Measurements from ENCODE around the gene GPD2.

Gene GPD2

DNA sequence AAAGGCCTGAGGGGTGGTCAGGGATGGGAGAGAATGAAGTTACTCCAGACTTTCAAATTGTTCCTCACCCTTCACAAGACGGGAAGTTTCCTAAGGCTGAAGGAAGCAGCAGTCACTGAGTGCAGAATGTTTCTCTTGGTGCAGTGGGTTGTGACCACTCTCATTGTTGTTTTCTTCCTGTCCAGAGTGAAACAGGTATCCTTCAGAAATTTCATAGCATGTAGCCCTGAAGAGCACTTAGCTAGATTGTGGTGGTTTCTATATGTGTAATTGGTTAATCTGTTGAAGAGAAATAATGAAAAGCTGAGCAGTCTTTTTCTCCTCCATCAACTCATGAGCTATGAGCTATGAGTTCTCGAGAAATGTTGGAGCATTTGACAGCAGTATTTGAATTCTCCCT is 96.8 kb downstream of the GPD2 start:
- DNase-seq = no peak

DNA sequence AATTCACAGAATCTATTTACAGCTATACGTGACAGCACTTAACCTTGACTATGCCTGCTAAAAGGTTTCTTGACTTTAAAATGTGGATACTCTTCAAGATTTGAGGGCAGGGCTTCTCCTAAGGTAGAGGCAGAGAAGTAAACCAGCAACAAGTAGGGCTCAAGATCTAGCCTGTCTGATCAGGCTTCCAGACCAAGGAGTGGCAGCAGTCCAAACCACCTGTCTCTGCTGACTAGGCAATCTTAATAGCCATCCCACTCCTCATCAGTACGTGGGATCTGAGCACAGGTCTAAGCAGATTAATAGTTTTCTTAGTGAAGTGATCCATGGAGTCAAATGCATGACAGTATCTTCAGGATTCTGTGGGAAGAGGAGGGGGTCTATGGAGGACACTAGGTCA is 100.4 kb downstream of the GPD2 start:
- no peak for DNase-seq

DNA sequence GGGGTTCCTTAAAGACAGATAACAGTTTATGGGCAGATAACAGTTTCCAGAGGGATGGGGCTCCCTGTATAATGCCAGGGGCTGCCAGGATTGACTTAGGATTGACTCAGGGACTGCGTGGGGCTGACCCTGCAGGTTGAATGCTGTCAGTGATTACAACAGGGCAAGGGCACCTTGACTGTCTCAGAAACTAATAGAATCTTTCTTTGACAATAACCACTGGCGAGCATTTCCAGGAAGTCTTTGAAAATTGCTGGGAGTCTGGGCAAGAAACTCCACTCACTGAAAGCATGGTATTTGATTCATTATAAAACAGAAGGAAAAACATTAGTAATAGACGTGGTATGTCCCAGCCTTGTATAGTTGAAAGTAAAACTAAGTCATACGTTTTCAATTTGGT is 101.0 kb downstream of the GPD2 start:
- DNase-seq = no peak

DNA sequence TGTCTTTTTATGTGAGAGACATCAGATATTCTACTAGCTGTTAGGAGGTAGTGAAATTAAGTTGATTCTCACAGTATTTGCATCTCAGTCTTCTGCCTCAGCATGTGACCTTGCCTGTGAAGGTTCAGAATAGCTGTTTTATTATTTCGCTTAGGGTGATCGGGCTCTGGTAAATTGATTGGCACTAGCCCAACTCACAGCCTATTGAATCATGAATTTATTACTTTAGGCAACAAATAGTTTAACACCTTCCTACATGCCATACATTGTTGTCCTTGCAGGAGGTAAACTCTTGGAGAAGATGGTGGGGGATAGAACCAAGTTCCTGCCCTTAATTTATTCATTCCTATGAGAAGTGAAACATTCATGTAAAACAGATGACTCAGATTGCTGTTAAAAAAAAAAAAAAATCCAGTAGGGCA is 101.9 kb downstream of the GPD2 start:
- DNase-seq = peak in 1 of 2 experiments; percentile 26

DNA sequence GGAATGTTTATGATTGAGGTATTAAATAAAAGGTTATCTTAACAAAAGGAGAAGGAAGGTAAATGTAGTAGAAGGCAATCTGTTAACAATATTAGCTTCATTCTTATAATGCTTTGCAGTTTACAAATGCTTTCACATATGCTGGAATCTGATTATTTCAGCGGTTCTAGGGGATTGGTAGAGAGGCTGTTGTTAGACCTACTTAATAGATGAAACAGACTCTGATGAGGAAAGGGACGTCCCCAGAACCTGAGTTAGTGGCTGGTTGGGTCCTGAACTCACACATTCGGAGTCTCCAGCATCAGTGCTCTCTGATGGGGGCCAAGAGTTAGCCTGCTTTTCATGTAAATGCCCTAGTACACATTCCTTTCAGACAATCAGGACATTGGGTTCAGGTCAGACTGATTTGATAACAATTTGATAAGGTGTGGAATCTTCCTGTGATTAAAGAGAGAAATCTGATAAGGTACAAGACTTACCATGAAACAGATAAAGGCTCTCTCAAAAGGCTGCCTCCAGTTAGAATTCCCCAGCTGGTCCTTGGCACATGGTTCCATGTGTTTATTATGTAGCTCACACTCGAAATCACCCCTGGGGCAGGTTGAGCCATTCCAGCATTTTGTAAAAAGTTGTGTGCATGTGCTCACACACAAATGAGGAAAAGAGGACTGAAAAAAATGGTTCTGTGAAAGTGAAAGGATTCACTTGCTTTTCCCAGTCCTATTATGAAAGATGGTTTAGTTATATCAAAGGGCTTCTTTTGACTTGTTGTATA is 103.1 kb downstream of the GPD2 start:
- DNase-seq = no peak

DNA sequence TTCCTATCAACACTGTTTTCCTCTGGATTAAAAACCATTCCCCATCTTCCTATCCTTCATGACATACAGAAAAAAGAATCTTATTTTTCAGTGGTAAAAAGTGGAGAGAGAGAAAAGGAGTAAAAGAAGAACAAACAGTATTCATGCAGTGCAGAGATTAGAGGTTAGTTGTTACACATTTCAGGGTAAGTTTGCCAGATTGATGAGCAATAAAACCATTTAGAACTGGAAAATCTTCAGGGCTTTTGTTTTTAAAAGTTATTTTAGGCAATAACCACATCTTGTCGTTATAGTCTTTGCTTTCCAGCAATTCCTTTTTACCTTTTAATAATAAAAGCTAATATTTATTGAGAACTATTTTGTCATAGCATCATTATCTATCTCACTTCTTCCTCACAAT is 104.5 kb downstream of the GPD2 start:
- DNase-seq = no peak

DNA sequence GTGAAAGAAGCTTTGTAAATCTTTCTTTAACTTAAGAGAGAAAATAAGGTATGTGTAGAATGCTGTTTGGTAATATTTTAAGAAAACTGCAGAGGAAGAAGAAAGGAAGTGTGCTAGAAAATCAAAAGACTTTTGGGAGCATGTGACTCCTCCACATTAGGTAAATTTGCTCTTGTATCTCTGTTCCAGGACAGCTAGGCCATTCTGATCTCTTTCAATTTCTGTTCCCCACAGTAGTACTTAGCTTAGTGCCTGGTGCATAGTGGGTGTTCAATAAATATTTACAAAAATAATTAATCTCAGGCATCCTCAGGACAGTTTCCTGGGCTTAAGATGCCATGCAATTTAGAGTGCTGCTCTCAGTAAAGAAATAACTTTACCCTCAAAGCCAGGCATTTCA is 105.0 kb downstream of the GPD2 start:
- DNase-seq = no peak

DNA sequence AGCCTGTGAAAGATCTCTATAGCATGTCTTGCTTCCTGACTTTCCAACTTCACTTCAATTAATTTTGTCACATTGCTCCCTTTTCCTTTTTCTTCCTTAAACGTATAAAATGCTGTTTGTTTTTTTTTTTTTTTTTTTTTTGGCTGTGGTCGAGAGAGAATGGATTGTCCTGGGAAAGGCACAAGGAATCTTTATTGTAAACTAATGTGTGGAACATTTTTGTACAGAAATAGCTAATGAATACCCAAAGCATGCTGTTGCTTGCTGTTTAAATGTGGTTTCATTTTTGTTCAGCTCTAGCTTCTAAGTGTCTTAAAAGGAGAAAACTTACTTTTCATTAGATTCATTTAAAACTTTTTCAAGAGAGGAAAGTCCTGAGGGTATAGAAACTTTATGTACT is 105.5 kb downstream of the GPD2 start:
- DNase-seq = no peak

DNA sequence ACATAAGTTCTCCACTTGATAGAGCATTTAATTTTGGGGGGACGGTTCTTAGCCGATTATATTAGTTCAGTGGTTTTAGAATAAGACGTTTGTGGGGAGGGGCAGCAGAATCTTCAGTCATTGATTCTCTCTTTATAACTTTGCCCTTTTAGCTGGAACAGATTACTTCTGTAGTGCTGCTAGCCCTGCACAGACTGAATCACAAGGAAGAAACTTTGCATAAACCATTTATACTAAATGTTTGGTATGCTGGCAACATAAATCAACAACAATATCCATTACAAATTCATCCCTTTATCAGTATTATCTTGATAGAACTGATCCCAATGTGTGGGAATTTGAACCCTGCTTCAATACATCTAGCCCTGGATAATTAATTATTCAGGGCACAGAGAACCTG is 112.2 kb downstream of the GPD2 start:
- no peak for DNase-seq

DNA sequence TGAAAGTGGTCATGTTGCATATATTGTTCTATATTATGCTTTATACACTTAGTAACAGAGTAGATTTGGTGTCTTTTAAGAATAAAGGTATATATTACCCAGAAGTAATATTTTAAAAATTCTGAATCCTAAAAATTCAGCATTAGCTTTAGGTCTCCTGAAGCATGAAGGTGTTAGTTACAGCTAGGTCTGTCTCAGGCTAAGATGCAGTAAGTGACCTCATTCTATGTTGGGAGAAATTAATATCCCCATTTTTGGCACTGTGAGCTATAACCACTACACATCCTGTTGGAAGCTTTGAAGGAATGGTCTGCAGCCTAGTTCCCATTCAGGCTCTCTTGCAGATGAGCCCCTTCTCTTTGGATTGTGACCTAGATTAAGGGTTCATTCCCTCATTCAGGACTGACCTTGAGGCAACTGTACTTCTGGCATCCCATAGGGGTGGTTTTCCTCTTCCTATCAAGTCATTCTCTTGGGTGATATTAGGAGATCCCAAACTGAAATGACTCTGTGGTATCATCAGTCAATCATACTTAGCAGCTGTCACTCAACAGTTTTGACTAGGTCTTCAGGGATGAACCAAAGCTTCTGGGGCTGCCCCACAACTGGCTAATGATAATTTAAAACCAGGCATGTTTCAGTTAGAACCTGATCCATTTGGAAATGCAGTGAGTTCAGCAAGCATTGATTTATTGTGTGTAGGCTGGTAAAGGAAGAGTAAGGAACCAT is 117.7 kb downstream of the GPD2 start:
- no peak for DNase-seq

DNA sequence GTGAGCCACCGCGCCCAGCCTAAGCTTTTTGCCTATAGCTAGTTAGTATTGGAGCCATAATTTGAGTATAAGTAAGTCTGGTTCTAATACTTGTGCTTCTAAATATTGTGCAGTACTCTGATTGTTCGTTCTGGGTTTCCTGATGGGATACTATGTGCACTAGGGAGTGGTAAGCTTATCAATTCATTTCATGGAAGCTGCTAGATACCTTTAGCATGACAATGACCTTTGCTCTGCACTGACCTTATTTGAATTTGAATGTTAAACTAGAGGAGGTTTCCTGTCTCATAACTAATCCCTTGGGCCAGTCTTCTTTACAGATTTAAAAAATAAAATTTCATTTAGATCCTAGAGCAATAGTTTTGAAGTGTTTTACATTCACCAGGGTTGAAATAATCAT is 125.1 kb downstream of the GPD2 start:
- no peak for DNase-seq

DNA sequence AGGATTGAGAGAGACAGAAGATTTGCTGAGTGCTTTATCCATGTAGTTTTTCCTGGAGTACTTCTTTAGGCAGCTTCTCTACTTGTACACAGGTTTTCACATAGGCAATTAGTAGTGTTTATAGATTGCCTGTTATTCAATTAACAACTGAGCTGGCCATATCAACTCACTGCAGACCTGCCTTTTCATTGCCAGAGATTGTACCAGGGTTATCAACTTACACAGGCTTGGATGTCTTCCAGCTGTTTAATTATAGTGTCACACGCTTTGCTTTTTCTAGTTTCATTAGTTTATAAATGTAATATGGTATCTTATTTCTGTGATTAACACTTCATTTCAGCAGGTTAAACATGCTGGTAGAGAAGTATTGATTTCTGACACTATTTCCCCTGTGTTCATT is 125.9 kb downstream of the GPD2 start:
- no peak for DNase-seq

DNA sequence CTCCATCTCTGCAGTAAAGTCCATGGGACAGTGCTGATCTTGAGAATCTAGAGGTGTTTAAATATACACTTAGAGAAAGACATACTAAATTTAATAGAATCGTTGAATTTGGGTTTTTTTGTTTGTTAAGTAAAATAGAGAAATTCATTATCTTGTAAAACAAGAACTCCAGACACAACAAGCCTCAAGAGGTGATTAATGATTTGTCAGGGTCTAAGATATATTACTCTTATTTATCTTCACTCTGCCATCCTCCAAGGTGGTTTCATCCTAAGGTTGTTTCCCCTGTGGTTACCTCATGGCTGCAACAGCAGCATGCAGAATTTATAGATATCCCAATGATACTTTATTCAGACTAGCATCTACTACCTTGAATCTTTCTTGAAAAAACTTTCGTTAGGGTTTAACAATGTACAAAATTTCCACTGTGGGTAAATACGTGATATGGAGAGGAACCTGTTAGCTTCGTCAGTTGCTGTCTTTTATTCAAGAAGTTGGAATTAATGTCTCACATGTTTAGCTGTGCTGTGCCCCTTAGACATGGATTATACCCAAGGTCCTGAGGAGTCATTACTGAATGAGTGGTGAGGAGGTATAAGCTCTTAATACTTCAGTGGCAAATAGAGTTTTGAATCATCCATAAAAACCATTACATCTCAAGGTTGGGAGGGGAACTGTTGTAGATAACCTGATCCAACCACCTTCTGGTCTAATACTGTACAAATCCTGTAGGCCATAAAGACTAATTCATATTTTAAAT is 128.0 kb downstream of the GPD2 start:
- DNase-seq = no peak

DNA sequence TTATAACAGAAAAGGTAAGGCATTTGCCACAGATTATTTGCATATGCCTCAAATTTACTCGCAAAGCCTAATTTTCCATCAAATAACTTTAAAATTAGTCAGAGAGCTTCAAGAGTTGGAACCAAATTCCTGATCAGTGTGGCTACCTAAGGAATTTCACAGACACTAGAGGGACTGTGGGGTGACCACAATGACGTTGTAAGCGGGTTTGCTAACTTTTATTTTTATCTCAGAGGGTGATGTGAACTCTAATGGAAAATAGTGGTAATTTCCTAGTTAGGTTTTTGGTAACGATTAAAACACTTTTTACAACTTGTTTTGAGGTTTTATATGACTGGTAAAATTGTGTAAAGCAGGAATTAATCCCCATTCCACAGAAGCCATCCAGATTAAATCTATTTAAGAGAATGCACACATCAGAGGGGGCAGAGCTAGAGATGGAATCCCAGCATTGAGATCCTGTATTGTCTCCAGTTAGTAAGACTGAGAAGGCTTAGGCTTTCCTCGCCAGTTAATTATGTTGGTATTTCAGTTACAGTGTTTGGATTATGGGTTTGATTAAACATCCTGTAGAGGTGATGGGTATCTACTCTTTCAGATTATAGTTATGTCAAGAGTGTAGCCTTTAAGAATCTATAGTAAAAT is 129.0 kb downstream of the GPD2 start:
- no peak for DNase-seq

DNA sequence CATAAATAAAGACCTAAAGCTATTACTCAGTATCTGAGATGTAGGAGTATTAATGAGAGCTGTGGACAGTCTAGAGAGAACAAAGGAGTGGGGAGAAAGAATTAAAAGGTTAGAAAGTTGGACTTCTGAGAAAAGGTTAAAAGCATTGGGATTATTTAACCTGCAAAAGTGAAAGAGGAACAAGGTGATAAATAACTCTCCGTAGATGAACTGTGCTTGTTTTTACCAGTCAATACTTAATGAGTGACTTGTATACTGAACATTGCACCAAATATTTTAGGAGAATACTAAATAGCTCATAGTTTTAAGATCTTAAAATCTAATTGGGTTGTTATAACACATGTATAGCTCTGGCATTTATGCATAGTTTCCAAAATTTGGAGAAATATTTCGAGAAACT is 137.5 kb downstream of the GPD2 start:
- DNase-seq = no peak

DNA sequence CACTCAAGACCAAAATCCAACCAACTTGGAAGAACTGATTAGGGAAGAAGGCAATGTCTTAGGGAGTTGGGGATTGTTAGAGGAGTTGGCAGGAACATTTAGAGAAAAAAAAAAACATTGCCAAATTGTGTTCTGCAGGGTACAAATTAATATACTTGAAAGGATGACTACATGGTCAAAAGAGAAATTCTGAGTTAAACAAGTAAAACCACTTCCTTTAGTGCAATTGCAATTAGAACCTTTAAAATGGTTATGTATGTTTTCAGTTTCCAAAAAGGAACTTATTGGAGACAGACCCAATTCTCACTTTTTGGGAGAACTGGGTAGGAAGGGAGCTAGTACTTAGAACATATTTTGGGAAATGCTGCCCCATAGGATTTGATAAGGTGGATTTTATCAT is 137.9 kb downstream of the GPD2 start:
- no peak for DNase-seq

DNA sequence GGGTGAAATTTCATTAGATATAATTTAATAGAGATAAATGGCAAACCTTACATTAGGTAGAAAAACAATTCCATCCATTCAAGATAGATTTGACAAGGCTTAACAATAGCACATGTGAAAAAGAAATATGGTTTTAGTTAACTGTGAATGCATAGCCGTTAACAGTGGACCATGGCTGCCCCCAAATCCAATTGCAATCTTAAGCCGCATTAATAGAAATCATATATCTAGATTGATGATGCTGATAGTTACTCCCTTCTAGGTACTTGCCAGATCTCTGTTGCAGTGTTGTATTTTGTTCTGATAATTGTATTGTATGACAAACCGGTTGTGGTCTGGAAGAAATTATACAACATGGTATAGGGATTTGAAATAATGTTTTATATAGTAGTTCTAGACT is 139.8 kb downstream of the GPD2 start:
- no peak for DNase-seq

DNA sequence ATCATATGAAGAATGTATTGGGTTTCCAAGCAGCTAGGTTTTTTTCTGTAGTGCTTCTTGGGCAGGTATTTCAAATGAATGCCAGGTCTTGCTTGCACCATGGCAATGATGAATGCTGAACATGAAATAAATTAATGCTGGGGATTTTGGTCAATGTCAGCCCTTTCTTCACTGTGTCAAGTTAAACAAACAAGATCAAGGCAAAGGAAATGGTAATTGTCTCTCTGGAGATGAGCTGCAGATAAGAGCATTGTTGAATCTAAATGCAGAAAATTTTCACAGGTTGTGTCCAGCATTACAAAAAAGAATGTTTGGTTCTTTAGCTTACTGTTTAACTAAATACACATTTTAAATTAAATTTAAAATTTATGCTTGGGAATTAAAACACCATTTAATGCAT is 144.3 kb downstream of the GPD2 start:
- DNase-seq = no peak

DNA sequence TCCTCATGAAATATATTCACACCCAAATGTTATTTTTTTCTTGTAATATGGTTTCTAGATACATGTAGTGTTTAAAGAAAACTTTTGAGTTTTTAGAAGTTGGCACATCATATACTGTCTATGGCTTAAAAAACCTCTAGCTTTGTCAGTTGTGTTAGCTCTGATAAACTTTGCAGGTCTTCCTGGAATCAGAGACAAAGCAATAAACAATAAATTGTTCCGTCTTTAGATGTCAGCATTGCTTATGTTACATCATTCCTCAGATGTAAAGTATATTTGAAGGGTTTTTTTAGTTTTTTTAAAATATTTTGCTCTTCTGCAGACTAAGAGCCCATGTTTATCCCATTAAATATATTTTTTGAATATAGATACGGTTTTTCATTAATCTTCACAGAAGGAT is 145.1 kb downstream of the GPD2 start:
- no peak for DNase-seq

DNA sequence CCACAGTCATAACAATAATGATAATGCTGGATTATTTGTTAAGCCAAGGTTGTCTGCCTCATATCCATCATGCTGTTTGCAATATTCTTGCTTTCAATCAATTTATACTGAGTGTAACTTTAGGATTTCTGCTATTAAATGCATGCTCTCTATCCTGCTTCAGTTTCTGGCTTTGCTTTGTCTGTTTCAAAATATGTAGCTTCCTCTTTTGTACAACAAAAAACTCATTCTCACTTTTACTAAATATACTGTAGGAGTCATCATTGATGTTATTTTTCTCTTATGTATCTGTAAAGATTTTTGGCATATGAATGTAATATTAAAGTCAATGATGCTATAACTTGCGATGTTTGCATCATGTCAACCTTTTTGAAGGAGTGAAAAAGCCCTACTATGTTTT is 149.3 kb downstream of the GPD2 start:
- DNase-seq = no peak

DNA sequence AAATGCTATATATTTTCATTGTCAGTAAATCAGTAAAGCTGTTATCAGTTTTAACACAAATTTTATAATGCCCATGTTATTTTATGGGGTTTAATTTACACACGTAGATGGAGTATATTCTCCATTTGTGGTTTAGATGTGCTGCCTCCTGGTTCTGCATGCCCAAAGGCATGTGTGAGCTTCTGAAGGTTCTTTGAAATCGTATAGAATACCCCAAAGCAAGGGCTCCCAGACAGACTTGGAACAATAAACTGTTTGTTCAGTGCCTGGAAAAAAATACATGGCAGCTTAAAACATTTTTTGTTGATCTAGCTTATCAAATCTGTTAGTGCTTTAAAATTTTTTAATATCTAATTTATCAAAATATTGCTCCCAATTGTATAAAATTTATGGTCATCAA is 150.4 kb downstream of the GPD2 start:
- no peak for DNase-seq

DNA sequence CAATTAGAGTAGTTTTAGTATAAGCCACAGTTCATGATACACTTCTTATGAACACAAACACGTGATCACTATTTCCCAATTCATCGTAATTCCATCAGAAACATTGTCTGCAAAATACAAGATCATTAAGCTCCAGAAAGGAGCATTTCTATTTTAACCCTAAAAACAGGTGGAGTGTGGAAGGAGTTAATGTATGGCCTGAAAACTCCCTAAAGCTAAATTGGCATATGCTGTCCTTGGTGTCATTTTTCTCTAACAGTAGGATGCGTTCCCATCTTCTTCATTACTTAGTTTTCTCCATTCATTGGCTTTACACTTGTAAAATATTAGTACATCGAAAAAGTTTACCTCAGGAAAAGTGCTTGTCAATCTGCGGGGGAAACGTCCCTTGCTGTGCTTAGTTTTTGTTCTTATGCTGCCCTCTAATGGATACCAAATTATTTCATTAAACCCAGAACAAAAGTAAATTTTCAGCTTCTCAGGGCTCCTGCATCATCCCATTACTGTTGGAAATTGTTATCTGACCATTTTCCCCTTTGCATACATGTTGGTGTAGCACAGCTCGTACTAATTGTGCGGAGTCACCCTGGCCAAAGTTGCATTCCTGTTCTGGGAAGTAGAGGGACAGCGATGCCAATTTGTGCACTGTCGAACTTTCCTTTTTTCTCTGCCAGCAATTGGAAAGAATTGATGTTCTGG is 153.4 kb downstream of the GPD2 start:
- peak; percentile 45 to 72 for DNase-seq
